Osteoblast (primary cell): ENCODE results near the gene DLG1. TPM values are rescaled to one million over a fixed set of nuclear protein-coding genes. Genes with fewer than 3 reads are reported as not detected.

Experiments
- DNase-seq: peaks from one replicate; pipeline ENCODE4 v3.0.0; 2011; ENCODE audit warnings: low spot score, mixed read lengths; ENCODE audit not compliant: insufficient read length; ENCODE audit errors: missing footprints
- H2AFZ ChIP-seq: 2 replicates; pipeline ENCODE4 v1.6.0; 2011; ENCODE audit warnings: mild to moderate bottlenecking, low read length
- H3K27ac ChIP-seq: 2 replicates; pipeline ENCODE4 v1.5.1; 2011; ENCODE audit warnings: mild to moderate bottlenecking, low read depth, low read length, moderate library complexity
- H3K27me3 ChIP-seq: 2 replicates; pipeline ENCODE4 v1.6.0; 2012; ENCODE audit warnings: mild to moderate bottlenecking, control low read depth, inconsistent platforms, low read length, moderate library complexity; ENCODE audit not compliant: insufficient read depth
- H3K36me3 ChIP-seq: 2 replicates; pipeline ENCODE4 v1.5.1; 2011; ENCODE audit warnings: mild to moderate bottlenecking, low read length, control low read depth, moderate library complexity; ENCODE audit not compliant: insufficient read depth
- H3K4me1 ChIP-seq: 2 replicates; pipeline ENCODE4 v1.5.1; 2011; ENCODE audit warnings: mild to moderate bottlenecking, low read length, control low read depth, moderate library complexity; ENCODE audit not compliant: insufficient read depth
- H3K4me2 ChIP-seq: 2 replicates; pipeline ENCODE4 v1.6.0; 2011; ENCODE audit warnings: mild to moderate bottlenecking, low read length; ENCODE audit not compliant: insufficient read depth
- H3K4me3 ChIP-seq: fragments of 200-600 bp; sonication (generic); 3 replicates; pipeline ENCODE4 v1.5.1; 2012; ENCODE audit warnings: mild to moderate bottlenecking, low read length, inconsistent platforms; ENCODE audit not compliant: insufficient read depth
- H3K79me2 ChIP-seq: 2 replicates; pipeline ENCODE4 v1.6.0; 2012; ENCODE audit warnings: mild to moderate bottlenecking, low read length, control low read depth, inconsistent platforms; ENCODE audit not compliant: insufficient read depth
- H3K9me3 ChIP-seq: 2 replicates; pipeline ENCODE4 v1.5.1; 2011; ENCODE audit warnings: low read depth, low read length, control low read depth
- H4K20me1 ChIP-seq: 2 replicates; pipeline ENCODE4 v1.6.0; 2012; ENCODE audit warnings: mild to moderate bottlenecking, low read length, control low read depth; ENCODE audit not compliant: insufficient read depth
- total RNA-seq: library from RNA; depleted of rRNA; stranded (reverse); fragments of >200 nt; gene quantifications from 2 replicates; pipeline ENCODE4 v1.2.3, GENCODE V29; 2012
- TF ChIP-seq, protein P1 (sequence below): IDR thresholded peaks from 2 replicates; pipeline ENCODE4 v1.5.1; 2011; ENCODE audit warnings: mild to moderate bottlenecking, low read depth, low read length, moderate library complexity; ENCODE audit errors: extremely low read depth

The DLG1 gene
- total RNA-seq, 1 donor = 79.3 TPM

DNA sequence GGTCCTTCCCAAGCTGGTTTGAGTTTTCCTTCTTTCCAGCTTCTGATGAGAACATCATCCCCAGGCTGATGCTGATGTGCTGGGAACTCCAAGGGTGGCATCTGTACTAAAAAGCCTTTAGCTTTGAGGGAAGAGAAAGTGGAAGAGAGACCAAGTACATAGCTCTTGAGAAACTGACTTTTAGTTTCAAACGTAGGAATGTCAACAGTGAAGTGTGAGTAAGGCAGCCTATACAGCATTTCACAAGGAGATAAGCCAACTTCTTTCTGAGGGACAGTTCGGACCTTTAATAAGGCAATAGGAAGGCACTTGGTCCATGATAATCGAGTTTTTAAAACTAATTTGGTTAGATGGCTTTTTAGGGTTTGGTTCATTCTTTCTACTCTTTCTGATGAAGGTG is 53.7 kb downstream of the DLG1 start:
- no peak for DNase-seq
- no peak overlapping the region for H3K27ac ChIP-seq
- H3K9me3 ChIP-seq = peaks cover 19% of the 10 kb centered on the region
- H2AFZ ChIP-seq = no peak overlapping the region
- H3K27me3 ChIP-seq = no peaks in the 10 kb centered on the region
- no peaks in the 10 kb centered on the region for H3K4me1 ChIP-seq
- TF ChIP-seq, protein P1, sequence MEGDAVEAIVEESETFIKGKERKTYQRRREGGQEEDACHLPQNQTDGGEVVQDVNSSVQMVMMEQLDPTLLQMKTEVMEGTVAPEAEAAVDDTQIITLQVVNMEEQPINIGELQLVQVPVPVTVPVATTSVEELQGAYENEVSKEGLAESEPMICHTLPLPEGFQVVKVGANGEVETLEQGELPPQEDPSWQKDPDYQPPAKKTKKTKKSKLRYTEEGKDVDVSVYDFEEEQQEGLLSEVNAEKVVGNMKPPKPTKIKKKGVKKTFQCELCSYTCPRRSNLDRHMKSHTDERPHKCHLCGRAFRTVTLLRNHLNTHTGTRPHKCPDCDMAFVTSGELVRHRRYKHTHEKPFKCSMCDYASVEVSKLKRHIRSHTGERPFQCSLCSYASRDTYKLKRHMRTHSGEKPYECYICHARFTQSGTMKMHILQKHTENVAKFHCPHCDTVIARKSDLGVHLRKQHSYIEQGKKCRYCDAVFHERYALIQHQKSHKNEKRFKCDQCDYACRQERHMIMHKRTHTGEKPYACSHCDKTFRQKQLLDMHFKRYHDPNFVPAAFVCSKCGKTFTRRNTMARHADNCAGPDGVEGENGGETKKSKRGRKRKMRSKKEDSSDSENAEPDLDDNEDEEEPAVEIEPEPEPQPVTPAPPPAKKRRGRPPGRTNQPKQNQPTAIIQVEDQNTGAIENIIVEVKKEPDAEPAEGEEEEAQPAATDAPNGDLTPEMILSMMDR = no peak
- H3K4me3 ChIP-seq = no peak overlapping the region
- H4K20me1 ChIP-seq = peaks cover 23% of the 10 kb centered on the region
- no peak overlapping the region for H3K4me2 ChIP-seq
- H3K79me2 ChIP-seq = peaks cover 100% of the 10 kb centered on the region
- peaks cover 30% of the 10 kb centered on the region for H3K36me3 ChIP-seq

DNA sequence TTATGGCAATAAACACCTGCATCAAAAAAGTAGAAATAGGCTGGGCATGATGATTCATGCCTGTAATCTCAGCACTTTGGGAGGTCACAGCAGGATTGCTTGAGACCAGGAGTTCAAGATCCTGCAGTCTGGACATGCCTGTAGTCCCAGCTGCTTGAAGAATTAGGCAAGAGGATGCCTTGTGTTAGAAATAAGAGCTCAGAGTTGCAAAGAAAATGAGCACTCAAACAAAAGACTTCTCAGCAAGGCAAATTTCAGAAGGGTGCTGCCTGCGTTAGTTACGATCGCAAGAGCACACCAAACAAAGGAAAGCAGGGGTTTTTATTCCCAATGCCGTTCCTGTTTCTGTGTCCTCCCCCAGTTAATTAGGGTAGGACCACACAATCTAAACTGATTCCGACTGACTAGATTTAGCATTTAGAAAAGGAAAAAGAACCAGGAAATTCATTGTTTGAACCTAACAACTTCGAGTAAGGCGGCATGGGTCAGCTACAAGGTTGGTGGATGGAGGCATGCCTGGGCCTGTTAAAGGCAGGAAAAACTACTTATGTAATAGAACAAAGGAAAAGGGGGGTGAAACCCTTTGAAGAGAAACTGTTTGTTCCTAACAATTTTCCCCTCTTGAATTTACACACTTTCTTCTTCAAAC is 55.5 kb downstream of the DLG1 start:
- H3K36me3 ChIP-seq = peaks cover 26% of the 10 kb centered on the region
- TF ChIP-seq, protein P1 = no peak

DNA sequence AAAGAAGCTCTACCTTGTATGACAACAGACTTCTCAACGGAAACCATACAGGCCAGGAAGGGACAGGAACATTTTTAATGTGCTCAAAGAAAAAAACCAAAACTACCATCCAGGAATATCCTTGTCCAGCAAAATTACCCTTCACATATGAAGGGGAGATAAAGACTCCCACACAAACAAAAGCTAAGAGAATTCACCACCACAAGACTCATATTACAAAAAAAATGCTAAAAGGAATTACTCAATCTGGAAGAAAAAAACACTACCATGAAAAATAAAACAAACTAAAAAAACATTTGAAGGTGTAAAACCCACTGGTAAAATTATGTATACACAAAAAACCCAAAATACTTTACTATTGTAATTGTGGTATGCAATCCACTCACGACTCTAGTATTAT is 57.2 kb downstream of the DLG1 start:
- Histone ChIP-seq H3K27me3 (no peaks in the 10 kb centered on the region), H3K36me3 (peaks cover 18% of the 10 kb centered on the region), H3K4me1 (no peaks in the 10 kb centered on the region), H2AFZ (no peak overlapping the region), H3K9me3 (peaks cover 8% of the 10 kb centered on the region), H4K20me1 (peaks cover 29% of the 10 kb centered on the region), H3K79me2 (peaks cover 100% of the 10 kb centered on the region), H3K27ac (no peak overlapping the region), H3K4me3 (no peak overlapping the region), H3K4me2 (no peak overlapping the region)
- TF ChIP-seq, protein P1 = no peak
- DNase-seq = no peak

More for the DNA sequence above, 55.5 kb downstream of the DLG1 start:
- Histone ChIP-seq H3K27ac (no peak overlapping the region), H3K9me3 (peaks cover 11% of the 10 kb centered on the region), H3K4me3 (no peak overlapping the region), H3K4me1 (no peaks in the 10 kb centered on the region), H3K27me3 (no peaks in the 10 kb centered on the region), H3K79me2 (peaks cover 100% of the 10 kb centered on the region), H3K4me2 (no peak overlapping the region), H2AFZ (no peak overlapping the region), H4K20me1 (peaks cover 28% of the 10 kb centered on the region)
- no peak for DNase-seq

DNA sequence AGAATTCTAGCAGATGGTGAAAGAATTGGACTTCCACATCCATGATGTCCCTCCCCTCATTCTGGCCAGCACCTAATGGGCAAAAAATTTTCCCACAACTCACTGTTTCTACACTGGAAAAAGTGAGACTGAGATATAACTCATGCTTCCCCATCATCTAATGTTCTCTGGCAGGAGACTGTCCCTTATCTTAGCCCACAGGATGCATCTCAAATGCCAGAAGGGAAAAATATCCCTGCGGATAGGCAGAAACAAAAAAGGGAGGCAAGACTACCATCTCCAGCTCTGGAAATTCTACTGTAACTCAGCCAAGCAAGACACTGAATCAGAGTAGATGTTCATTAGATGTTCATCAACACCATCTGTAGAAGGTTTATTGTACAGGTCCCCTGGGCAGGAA is 58.6 kb downstream of the DLG1 start:
- TF ChIP-seq, protein P1 = no peak
- Histone ChIP-seq H3K79me2 (peaks cover 100% of the 10 kb centered on the region), H3K9me3 (peaks cover 8% of the 10 kb centered on the region), H3K36me3 (peaks cover 18% of the 10 kb centered on the region), H3K4me3 (no peak overlapping the region), H3K27ac (no peak overlapping the region), H3K4me2 (no peak overlapping the region), H3K4me1 (peaks cover 3% of the 10 kb centered on the region), H4K20me1 (peaks cover 36% of the 10 kb centered on the region), H3K27me3 (no peaks in the 10 kb centered on the region), H2AFZ (no peak overlapping the region)
- DNase-seq = no peak
